Activated CD4-positive, alpha-beta T cell treated with anti-CD3 and anti-CD28 coated beads for 36 hours (primary cell): ENCODE measurements around the gene CHSY1. TPM values are rescaled to one million over a fixed set of nuclear protein-coding genes. Genes with fewer than 3 reads are reported as not detected.

Experiments
- ATAC-seq: fragments of 200-7000 bp; cut with Tn5 transposase; one replicate; pipeline ENCODE4 v1.10.0; 2021; ENCODE audit warnings: mild to moderate bottlenecking, moderate library complexity
- CTCF ChIA-PET: fragments of 350-600 bp; sonication (Branson Sonifier 250); formaldehyde crosslinking; loops from one replicate; lab custom pipeline; 2021; ENCODE audit warnings: antibody characterized with exemption; lab: Charles Lee
- POLR2A ChIA-PET: fragments of 350-600 bp; sonication (Branson Sonifier 250); formaldehyde crosslinking; loops from one replicate; lab custom pipeline; 2021; ENCODE audit warnings: antibody characterized with exemption, inconsistent platforms; lab: Charles Lee
- DNase-seq: peaks from one replicate; pipeline ENCODE4 v3.0.0-alpha.2; 2020
- H3K27ac Mint-ChIP-seq: one replicate; pipeline ENCODE4 v1.8.0; 2021; ENCODE audit warnings: mixed read lengths
- H3K27me3 Mint-ChIP-seq: one replicate; pipeline ENCODE4 v1.8.0; 2021; ENCODE audit warnings: mixed read lengths
- H3K36me3 Mint-ChIP-seq: one replicate; pipeline ENCODE4 v1.8.0; 2021; ENCODE audit warnings: low read depth, mixed read lengths
- H3K4me1 Mint-ChIP-seq: one replicate; pipeline ENCODE4 v1.8.0; 2021; ENCODE audit warnings: mixed read lengths
- H3K4me3 Mint-ChIP-seq: one replicate; pipeline ENCODE4 v1.8.0; 2021; ENCODE audit warnings: mild to moderate bottlenecking, moderate library complexity, mixed read lengths
- H3K9me3 Mint-ChIP-seq: one replicate; pipeline ENCODE4 v1.8.0; 2021; ENCODE audit warnings: low read depth, mixed read lengths
- intact Hi-C, 2 experiments: fragments of 100-400 bp; cut with DNase I in 1 of 2; cut with micrococcal nuclease in 1 of 2; formaldehyde crosslinking; loops; one replicate each; pipeline versions ENCODE4 v1.14.2 to v1.15.1; 2022 to 2024; cut with DNase I, micrococcal nuclease
- total RNA-seq, 2 experiments: library from RNA; stranded (reverse); gene quantifications; one replicate each; pipeline ENCODE4 v1.2.3, GENCODE V29; 2021

The CHSY1 gene
- total RNA-seq, 2 experiments from 2014 or later = 31.5 to 36.1 TPM

- peaks cover 6% of the 10 kb centered on the region for H3K4me1 Mint-ChIP-seq
- POLR2A ChIA-PET = no interaction called here
- CTCF ChIA-PET = interaction anchor here (0.7 kb wide), 1 partner anchor 39 kb away, joined by 3 read pairs; no protein-coding TSS in a partner anchor
Observed at GRCh38 chr15:101141926-101142527, 109.8 kb downstream of the CHSY1 start.

GRCh38 chr15:101140697-101141065 lies 111.2 kb downstream of the CHSY1 start:
- H3K9me3 Mint-ChIP-seq = no peaks in the 10 kb centered on the region
- POLR2A ChIA-PET = no interaction called here
- peaks cover 15% of the 10 kb centered on the region for H3K4me1 Mint-ChIP-seq
- H3K4me3 Mint-ChIP-seq = no peak overlapping the region
- DNase-seq = no peak
- CTCF ChIA-PET = interaction anchor here (0.6 to 0.7 kb wide), 2 partner anchors 99 to 118 kb away, joined by 3 read pairs; no protein-coding TSS in a partner anchor
- intact Hi-C loops = no loop called here
- H3K36me3 Mint-ChIP-seq = no peaks in the 10 kb centered on the region
- H3K27ac Mint-ChIP-seq = no peak overlapping the region
- H3K27me3 Mint-ChIP-seq = peaks cover 3% of the 10 kb centered on the region
- ATAC-seq = no peak

More at GRCh38 chr15:101141926-101142527, 109.8 kb downstream of the CHSY1 start:
- Mint-ChIP-seq H3K27me3 (peaks cover 6% of the 10 kb centered on the region), H3K27ac (no peak overlapping the region), H3K4me3 (no peak overlapping the region), H3K36me3 (no peaks in the 10 kb centered on the region), H3K9me3 (no peaks in the 10 kb centered on the region)
- ATAC-seq (no peak), DNase-seq (no peak)
- intact Hi-C loops = no loop called here

GRCh38 chr15:101139986-101140696 lies 111.7 kb downstream of the CHSY1 start:
- H3K36me3 Mint-ChIP-seq = no peaks in the 10 kb centered on the region
- intact Hi-C loops = no loop called here
- H3K4me3 Mint-ChIP-seq = no peak overlapping the region
- H3K9me3 Mint-ChIP-seq = no peaks in the 10 kb centered on the region
- CTCF ChIA-PET = interaction anchor here (0.6 to 0.7 kb wide), 2 partner anchors 100 to 118 kb away, joined by 3 read pairs; no protein-coding TSS in a partner anchor
- H3K27ac Mint-ChIP-seq = no peak overlapping the region
- DNase-seq (no peak), ATAC-seq (no peak)
- H3K27me3 Mint-ChIP-seq = peaks cover 3% of the 10 kb centered on the region
- POLR2A ChIA-PET = no interaction called here
- peaks cover 19% of the 10 kb centered on the region for H3K4me1 Mint-ChIP-seq

DNA sequence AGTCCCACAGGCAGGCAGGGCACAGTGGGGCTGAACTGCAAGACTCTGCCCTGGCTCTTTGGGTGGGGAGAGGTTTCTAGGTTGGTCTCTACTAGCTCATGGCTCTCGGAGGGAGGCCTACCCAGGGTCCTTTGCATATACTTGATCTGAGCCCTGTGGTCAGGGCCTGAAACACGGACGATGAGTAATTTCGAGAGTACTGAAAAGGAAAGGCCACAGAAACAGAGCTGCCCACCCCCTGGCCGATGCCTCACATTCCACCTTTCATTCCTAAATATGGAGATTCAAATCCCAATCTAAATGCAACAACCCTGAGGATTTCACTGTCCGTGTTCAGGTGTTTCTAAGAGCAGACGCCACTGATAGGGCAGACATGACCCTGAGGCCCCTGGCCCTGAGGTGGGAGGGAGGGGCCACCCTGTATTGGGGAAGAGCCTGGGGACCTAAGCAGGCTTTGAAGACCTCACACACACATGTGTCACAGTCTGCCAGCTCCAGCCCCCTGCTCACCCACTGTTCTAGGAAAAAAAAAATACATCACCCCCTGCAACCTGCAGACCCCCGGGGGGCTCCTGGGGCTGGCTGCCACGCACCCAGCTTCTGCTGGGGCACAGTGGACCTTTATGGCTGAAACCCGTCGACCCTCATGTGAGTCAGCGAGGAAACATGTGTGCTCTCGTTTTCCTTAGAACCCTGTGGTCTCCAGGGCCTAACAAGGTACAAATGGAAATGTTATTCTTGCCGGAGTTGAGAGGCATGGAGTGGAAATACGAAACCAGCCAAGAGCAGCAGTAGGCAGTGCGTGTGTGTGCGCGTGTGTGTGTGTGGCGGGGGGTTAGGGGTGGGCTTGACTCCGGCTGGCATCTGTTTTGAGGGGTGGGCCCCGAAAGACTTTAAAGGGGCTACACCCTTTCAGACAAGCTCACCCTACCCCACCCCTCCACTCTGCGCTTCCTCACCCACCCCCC lies 112.7 kb downstream of the CHSY1 start:
- Mint-ChIP-seq H3K4me1 (peaks cover 19% of the 10 kb centered on the region), H3K36me3 (no peaks in the 10 kb centered on the region), H3K27me3 (no peaks in the 10 kb centered on the region), H3K27ac (no peak overlapping the region), H3K9me3 (peaks cover 3% of the 10 kb centered on the region), H3K4me3 (no peak overlapping the region)
- intact Hi-C loops = no loop called here
- ATAC-seq = no peak
- POLR2A ChIA-PET = no interaction called here
- no peak for DNase-seq
- CTCF ChIA-PET = interaction anchor here (0.6 kb wide), 1 partner anchor 51 kb away, joined by 3 read pairs; no protein-coding TSS in a partner anchor

GRCh38 chr15:101138086-101138660 lies 113.7 kb downstream of the CHSY1 start:
- ChIA-PET POLR2A (no interaction called here), CTCF (interaction anchor here (0.6 kb wide), 1 partner anchor 17 kb away, joined by 3 read pairs; no protein-coding TSS in a partner anchor)
- intact Hi-C loops = no loop called here

DNA sequence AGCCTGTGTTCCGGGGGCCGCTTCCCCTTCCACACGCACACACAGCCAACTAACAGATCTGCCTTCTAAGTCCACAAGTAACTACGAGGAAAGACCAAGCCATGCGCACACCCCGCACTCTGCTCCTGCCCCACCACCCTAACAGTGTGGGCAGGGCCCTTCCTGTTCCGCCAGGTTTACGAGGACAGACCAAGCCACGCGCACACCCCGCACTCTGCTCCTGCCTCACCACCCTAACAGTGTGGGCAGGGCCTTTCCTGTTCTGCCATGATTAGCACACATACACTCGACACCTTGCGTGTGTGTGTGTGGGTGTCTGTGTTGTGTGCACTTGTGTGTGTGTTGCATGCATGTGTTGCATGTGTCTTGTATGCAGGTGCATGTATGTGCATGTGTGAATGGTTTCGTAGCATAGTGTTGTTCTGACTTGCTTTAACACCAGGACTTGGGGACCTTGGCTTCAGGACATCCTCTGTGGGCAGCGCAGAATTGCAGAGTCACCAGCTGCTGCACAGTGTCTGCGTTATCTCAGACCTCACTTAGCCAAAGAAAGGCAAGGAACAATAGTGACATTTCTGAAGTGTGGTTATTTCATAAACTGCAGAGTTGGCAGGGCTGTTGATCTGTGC lies 114.4 kb downstream of the CHSY1 start:
- H3K4me3 Mint-ChIP-seq = no peak overlapping the region
- POLR2A ChIA-PET = no interaction called here
- H3K4me1 Mint-ChIP-seq = peaks cover 19% of the 10 kb centered on the region
- H3K27ac Mint-ChIP-seq = no peak overlapping the region
- no peaks in the 10 kb centered on the region for H3K36me3 Mint-ChIP-seq
- intact Hi-C loops = no loop called here
- no peaks in the 10 kb centered on the region for H3K27me3 Mint-ChIP-seq
- H3K9me3 Mint-ChIP-seq = peaks cover 3% of the 10 kb centered on the region
- peak; percentile 40 for DNase-seq
- CTCF ChIA-PET = interaction anchor here (0.6 kb wide), 2 partner anchors 18 to 34 kb away, joined by 3 to 4 read pairs; no protein-coding TSS in a partner anchor
- ATAC-seq = peak; percentile 60

More at GRCh38 chr15:101138086-101138660, 113.7 kb downstream of the CHSY1 start:
- DNase-seq (no peak), ATAC-seq (no peak)
- Mint-ChIP-seq H3K36me3 (no peaks in the 10 kb centered on the region), H3K27ac (no peak overlapping the region), H3K9me3 (peaks cover 3% of the 10 kb centered on the region), H3K27me3 (no peaks in the 10 kb centered on the region), H3K4me3 (no peak overlapping the region), H3K4me1 (peaks cover 19% of the 10 kb centered on the region)

DNA sequence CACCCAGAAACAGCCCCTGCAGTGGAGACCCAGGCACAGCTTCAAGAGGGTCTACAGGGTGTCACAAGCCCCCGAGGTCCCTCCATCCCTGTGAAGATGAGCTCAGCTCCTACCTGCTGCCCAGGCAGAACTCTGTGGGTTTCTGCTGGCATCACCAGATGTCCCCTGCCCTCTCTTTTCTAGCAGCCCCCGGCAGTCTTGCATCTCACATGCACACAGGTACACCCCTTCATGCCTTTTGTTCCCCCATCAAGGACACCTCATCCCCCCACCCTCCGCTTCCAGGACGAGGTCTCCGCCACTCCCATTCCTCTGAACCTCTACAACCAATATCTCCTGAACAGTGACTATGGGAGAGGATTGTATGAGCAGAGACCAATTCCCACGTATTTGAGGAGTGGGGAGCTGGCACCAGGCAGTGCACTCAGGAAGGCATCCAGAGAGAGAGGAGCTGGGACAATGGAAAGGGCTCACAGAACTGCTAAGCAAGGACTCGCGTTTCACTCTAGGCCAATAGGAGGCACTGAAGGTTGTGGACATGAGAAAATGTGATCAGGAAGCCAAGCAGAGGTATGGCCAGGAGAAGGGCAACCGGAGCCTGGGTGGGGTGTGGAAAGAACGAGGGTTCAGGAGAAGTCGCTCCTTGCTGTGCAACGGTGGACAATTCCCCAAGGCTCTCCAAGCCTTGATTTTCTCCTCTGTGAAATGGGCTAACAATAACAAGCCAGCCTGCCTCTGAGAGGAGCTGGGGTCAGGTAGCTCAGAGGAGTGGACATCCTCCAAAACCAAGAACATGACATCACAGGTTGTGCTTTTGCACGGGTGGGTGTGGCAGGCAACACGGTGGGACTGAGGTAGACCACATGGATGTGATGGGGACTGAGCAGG lies 115.2 kb downstream of the CHSY1 start:
- Mint-ChIP-seq H3K4me3 (no peak overlapping the region), H3K4me1 (peaks cover 19% of the 10 kb centered on the region), H3K27me3 (no peaks in the 10 kb centered on the region), H3K27ac (no peak overlapping the region), H3K36me3 (no peaks in the 10 kb centered on the region), H3K9me3 (peaks cover 3% of the 10 kb centered on the region)
- no peak for DNase-seq
- no peak for ATAC-seq
- intact Hi-C loops = no loop called here
- CTCF ChIA-PET = interaction anchor here (0.6 kb wide), 1 partner anchor 33 kb away, joined by 4 read pairs; no protein-coding TSS in a partner anchor
- POLR2A ChIA-PET = no interaction called here

GRCh38 chr15:101135532-101136166 lies 116.2 kb downstream of the CHSY1 start:
- intact Hi-C loops = no loop called here
- Mint-ChIP-seq H3K4me3 (no peak overlapping the region), H3K9me3 (peaks cover 3% of the 10 kb centered on the region), H3K36me3 (no peaks in the 10 kb centered on the region), H3K27me3 (no peaks in the 10 kb centered on the region), H3K27ac (no peak overlapping the region), H3K4me1 (peaks cover 19% of the 10 kb centered on the region)
- ATAC-seq (peak; percentile 52), DNase-seq (no peak)
- POLR2A ChIA-PET = no interaction called here
- CTCF ChIA-PET = interaction anchor here (0.6 to 0.9 kb wide), 4 partner anchors 11 to 185 kb away, joined by 3 to 4 read pairs (median 3); no protein-coding TSS in a partner anchor

GRCh38 chr15:101134780-101135179 lies 117.1 kb downstream of the CHSY1 start:
- no peaks in the 10 kb centered on the region for H3K36me3 Mint-ChIP-seq
- H3K27me3 Mint-ChIP-seq = no peaks in the 10 kb centered on the region
- intact Hi-C loops = no loop called here
- ChIA-PET CTCF (interaction anchor here (0.6 to 1.0 kb wide), 4 partner anchors 19 to 186 kb away, joined by 3 read pairs; no protein-coding TSS in a partner anchor), POLR2A (no interaction called here)
- ATAC-seq (no peak), DNase-seq (no peak)
- H3K9me3 Mint-ChIP-seq = peaks cover 6% of the 10 kb centered on the region
- no peak overlapping the region for H3K27ac Mint-ChIP-seq
- H3K4me1 Mint-ChIP-seq = peaks cover 19% of the 10 kb centered on the region
- H3K4me3 Mint-ChIP-seq = no peak overlapping the region
